ENCODE results near the gene MAGI1.

DNA sequence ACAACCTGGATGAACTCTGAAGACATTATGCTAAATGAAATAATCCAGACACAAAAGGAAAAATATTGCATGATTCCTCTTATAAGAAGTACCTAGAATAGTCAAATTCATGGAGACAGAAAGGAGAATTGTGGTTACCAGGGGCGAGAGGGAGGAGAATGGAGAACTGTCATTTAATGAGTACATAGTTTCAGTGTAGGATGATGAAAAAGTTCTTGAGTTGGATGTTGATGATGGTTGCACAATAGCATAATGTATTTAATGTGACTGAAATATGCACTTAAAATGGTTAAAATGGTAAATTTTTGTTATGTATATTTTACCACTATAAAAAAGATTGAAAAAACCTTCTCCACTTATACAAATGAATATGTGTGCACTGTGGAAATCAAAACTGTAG, 469.6 kb downstream of the MAGI1 start:
- no peak for TF ChIP-seq POLR2AphosphoS5 (IDR thresholded peaks at IDR 0.05; ENCODE audit: low read depth, low read length)
- no peak for TF ChIP-seq POLR2A (IDR thresholded peaks at IDR 0.05; ENCODE audit: low read depth, low read length)
- no peak for TF ChIP-seq TAF1 (IDR thresholded peaks at IDR 0.05; ENCODE audit: borderline replicate concordance, low read depth, low read length)

Measured in GM12892 (cell line).